ENCODE results near the gene CFAP20DC.

CFAP20DC gene

GRCh38 chr3:58999134-58999773 lies 50.6 kb downstream of the CFAP20DC start:
- ChIA-PET CTCF (no interaction called here), POLR2A (no interaction called here)
- no peak overlapping the region for H3K4me3 ChIP-seq (ENCODE audit: low read depth, low read length)
- TF ChIP-seq KLF16 (tag by site-specific recombination; IDR thresholded peaks at IDR 0.05) (no peak), ZNF530 (tag by site-specific recombination; IDR thresholded peaks at IDR 0.05; ENCODE audit: low read depth) (no peak), ZNF121 (tag by site-specific recombination; IDR thresholded peaks at IDR 0.05) (no peak)
- H3K27ac ChIP-seq (ENCODE audit: extremely low read depth, low read depth, low read length), result no peak overlapping the region
- no peaks in the 10 kb centered on the region for H3K36me3 ChIP-seq (ENCODE audit: control insufficient read depth in 2 of 2, insufficient read depth in 1 of 2, low read length in 2 of 2)
- H3K4me1 ChIP-seq (ENCODE audit: control insufficient read depth, insufficient read depth, low read length), result no peaks in the 10 kb centered on the region
- no peaks in the 10 kb centered on the region for H3K9me3 ChIP-seq (ENCODE audit: control insufficient read depth, insufficient read depth, low read depth, low read length)

- CTCF ChIA-PET, result interaction anchor here (1.0 kb wide), 1 partner anchor 368 kb away, joined by 3 read pairs; no protein-coding TSS in a partner anchor
Observed at GRCh38 chr3:58998476-58999117, 51.2 kb downstream of the CFAP20DC start.

More at GRCh38 chr3:58998476-58999117, 51.2 kb downstream of the CFAP20DC start:
- TF ChIP-seq ZNF654 (tag by site-specific recombination; IDR thresholded peaks at IDR 0.05; ENCODE audit: low read depth) (no peak), ZNF155 (tag by site-specific recombination; IDR thresholded peaks at IDR 0.05) (no peak), PRDM6 (tag by site-specific recombination; IDR thresholded peaks at IDR 0.05) (no peak), ZNF112 (tag by site-specific recombination; IDR thresholded peaks at IDR 0.05) (no peak), KLF16 (tag by site-specific recombination; IDR thresholded peaks at IDR 0.05) (no peak), MYNN (tag by site-specific recombination; IDR thresholded peaks at IDR 0.05; ENCODE audit: borderline replicate concordance) (no peak), KLF9 (tag by site-specific recombination; IDR thresholded peaks at IDR 0.05; ENCODE audit: low read depth) (no peak), PRDM1 (tag by site-specific recombination; IDR thresholded peaks at IDR 0.05) (no peak), ZNF140 (tag by site-specific recombination; IDR thresholded peaks at IDR 0.05) (no peak), ZNF324 (tag by site-specific recombination; IDR thresholded peaks at IDR 0.05) (no peak), ZBTB49 (tag by site-specific recombination; IDR thresholded peaks at IDR 0.05; ENCODE audit: low read depth) (no peak), ZNF692 (tag by site-specific recombination; IDR thresholded peaks at IDR 0.05) (no peak), SP2 (tag by site-specific recombination; IDR thresholded peaks at IDR 0.05) (no peak), ZNF426 (tag by site-specific recombination; IDR thresholded peaks at IDR 0.05) (no peak), SALL2 (tag by site-specific recombination; IDR thresholded peaks at IDR 0.05; ENCODE audit: borderline replicate concordance) (no peak), ZNF596 (tag by site-specific recombination; IDR thresholded peaks at IDR 0.05) (no peak), ZNF548 (tag by site-specific recombination; IDR thresholded peaks at IDR 0.05) (no peak), ZNF639 (tag by site-specific recombination; IDR thresholded peaks at IDR 0.05) (no peak), ZNF335 (tag by site-specific recombination; conservative IDR thresholded peaks at IDR 0.05) (no peak)
- Histone ChIP-seq H3K9me3 (ENCODE audit: control insufficient read depth, insufficient read depth, low read depth, low read length) (no peaks in the 10 kb centered on the region), H3K4me1 (ENCODE audit: control insufficient read depth, insufficient read depth, low read length) (no peaks in the 10 kb centered on the region), H3K36me3 (ENCODE audit: control insufficient read depth in 2 of 2, insufficient read depth in 1 of 2, low read length in 2 of 2) (no peaks in the 10 kb centered on the region), H3K4me3 (ENCODE audit: low read depth, low read length) (no peak overlapping the region), H3K27ac (ENCODE audit: extremely low read depth, low read depth, low read length) (no peak overlapping the region)
- POLR2A ChIA-PET, result no interaction called here

All from HEK293 (cell line).